Ovary (tissue), 3 donors: ENCODE results near the gene NRL.

ENCODE experiments used
- EP300 ChIP-seq: sonication (generic); formaldehyde crosslinking; IDR thresholded peaks from one replicate; pipeline ENCODE4 v1.6.1; 2017; ENCODE audit warnings: antibody characterized with exemption
- POLR2A ChIP-seq: fragments of 450-650 bp; IDR thresholded peaks from one replicate; pipeline ENCODE4 v1.6.1; 2017; ENCODE audit warnings: antibody characterized with exemption, mild to moderate bottlenecking, moderate library complexity
- TF ChIP-seq, protein P1 (sequence below), 3 donors: fragments of 450-650 bp in 2 of 3; fragments of 200-600 bp in 1 of 3; IDR thresholded peaks; one replicate each; pipeline versions ENCODE4 v1.5.1 to v1.8.0; 2016 to 2022; ENCODE audit warnings: antibody characterized with exemption in 3 of 3, mild to moderate bottlenecking in 1 of 3
- donor health status: DM: no; HTN: no; CAD: no.

DNA sequence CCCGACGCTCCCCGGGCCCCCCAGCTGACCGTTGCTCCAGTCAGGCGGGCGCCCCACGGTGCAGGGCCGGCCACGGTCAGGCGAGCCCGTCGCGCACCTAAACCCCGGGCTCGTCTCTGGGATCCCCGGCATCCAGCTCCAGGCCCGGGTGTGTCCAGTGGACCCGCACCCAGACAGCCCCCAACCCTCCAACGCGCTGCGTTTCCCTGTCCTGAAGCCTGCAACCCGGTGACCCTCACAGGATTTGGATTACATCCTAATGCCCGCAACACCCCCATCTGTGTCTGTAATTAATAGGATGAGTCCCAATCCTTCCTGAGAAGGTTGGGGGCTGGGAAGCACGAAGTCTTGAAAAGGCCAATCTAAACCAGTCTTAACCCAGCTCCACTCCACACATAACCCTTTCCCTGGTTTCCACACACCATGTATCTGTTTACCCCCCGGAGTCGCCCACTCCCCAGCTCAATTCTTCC, 33.0 kb downstream of the NRL start:
- no peak for TF ChIP-seq POLR2A
- TF ChIP-seq, protein P1, sequence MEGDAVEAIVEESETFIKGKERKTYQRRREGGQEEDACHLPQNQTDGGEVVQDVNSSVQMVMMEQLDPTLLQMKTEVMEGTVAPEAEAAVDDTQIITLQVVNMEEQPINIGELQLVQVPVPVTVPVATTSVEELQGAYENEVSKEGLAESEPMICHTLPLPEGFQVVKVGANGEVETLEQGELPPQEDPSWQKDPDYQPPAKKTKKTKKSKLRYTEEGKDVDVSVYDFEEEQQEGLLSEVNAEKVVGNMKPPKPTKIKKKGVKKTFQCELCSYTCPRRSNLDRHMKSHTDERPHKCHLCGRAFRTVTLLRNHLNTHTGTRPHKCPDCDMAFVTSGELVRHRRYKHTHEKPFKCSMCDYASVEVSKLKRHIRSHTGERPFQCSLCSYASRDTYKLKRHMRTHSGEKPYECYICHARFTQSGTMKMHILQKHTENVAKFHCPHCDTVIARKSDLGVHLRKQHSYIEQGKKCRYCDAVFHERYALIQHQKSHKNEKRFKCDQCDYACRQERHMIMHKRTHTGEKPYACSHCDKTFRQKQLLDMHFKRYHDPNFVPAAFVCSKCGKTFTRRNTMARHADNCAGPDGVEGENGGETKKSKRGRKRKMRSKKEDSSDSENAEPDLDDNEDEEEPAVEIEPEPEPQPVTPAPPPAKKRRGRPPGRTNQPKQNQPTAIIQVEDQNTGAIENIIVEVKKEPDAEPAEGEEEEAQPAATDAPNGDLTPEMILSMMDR (IDR thresholded peaks at IDR 0.05) = no peak
- TF ChIP-seq EP300 = no peak
